Mononuclear cell (primary cell): ENCODE data around the gene OR9A2. TPM values are rescaled to one million over a fixed set of nuclear protein-coding genes. Genes with fewer than 3 reads are reported as not detected.

ENCODE experiments used
- H3K27me3 ChIP-seq: 2 replicates; pipeline ENCODE4 v1.6.0; 2011; ENCODE audit warnings: low read length, control low read depth; ENCODE audit not compliant: insufficient read depth
- H3K4me1 ChIP-seq: 2 replicates; pipeline ENCODE4 v1.5.1; 2011; ENCODE audit warnings: mild to moderate bottlenecking, low read length, control low read depth; ENCODE audit not compliant: insufficient read depth
- H3K4me3 ChIP-seq: 2 replicates; pipeline ENCODE4 v1.5.1; 2011; ENCODE audit warnings: mild to moderate bottlenecking, low read length, moderate library complexity
- H3K9me3 ChIP-seq: 2 replicates; pipeline ENCODE4 v1.5.1; 2011; ENCODE audit warnings: low read depth, mild to moderate bottlenecking, control low read depth, low read length
- total RNA-seq: library from RNA; depleted of rRNA; stranded (reverse); fragments of >200 nt; gene quantifications from one replicate; pipeline ENCODE4 v1.2.3, GENCODE V29; 2012

OR9A2 gene
- total RNA-seq, 1 donor, result not detected

GRCh38 chr7:143042159-143042789, 15.3 kb upstream of the OR9A2 start:
- peaks cover 10% of the 10 kb centered on the region for H3K4me1 ChIP-seq
- no peak overlapping the region for H3K4me3 ChIP-seq
- no peaks in the 10 kb centered on the region for H3K27me3 ChIP-seq
- no peaks in the 10 kb centered on the region for H3K9me3 ChIP-seq

DNA sequence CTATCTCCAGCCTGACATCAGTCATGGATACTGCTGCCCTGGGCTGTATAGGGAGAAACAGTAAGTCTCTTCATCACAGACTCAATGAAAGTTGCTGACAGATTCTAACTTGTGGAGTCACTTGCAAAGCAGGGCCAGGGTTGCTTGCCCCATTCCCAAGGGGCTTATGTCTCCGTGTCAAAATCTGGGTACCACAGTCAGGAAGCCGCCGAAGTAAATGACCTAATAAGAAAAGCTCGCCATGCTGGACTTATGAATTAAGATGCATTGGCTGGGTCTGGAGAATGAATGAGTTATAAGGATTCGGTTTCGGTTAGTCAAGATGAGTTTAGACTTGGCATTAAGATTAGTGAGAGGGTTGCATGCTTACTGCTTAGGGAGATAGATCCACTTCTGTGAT, 14.4 kb upstream of the OR9A2 start:
- Histone ChIP-seq H3K9me3 (no peaks in the 10 kb centered on the region), H3K4me1 (peaks cover under 1% of the 10 kb centered on the region), H3K27me3 (no peaks in the 10 kb centered on the region), H3K4me3 (no peak overlapping the region)

DNA sequence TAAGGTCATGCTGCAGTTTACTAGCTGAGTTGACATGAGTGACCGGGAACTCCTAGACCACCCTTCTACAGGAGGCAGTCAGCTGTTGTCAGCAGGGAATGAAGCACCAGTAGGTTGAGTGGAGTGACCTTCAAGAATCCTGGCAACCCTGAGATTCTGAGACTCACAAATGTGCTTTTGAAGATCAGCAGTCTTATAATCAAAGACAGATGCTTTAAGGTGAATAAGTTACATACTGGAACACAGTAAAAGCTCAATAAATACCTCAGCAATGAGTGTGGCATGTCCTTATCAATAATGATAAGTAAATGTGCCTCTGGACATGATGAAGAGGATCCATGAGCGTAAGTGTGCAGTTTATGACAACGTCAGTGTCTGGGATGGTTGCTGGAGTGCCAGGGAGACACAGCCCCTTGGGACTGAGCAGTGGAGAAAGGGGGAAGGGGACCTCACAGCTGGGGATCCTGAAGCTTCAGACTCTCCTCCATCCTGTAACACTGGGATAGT, 13.3 kb upstream of the OR9A2 start:
- Histone ChIP-seq H3K9me3 (no peaks in the 10 kb centered on the region), H3K4me3 (no peak overlapping the region), H3K4me1 (no peaks in the 10 kb centered on the region), H3K27me3 (no peaks in the 10 kb centered on the region)

DNA sequence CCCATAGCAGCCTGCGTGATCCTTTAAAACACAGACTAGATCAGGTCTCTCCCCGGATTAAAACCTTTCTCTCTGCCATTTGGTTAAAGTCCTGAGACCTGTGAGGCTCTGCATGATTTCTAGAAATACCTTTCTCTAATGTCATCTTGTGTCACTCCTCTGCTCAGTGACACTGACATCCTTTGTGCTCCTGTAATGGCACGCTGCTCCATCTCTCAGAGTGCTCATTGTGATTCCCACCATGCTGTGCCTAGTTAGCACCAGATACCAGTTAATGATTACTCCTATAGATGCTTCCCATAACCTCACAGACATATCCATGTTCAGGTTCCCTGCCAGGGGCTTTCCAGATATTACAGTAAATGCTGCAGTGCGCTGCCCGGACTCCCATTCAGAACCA, 11.7 kb upstream of the OR9A2 start:
- no peaks in the 10 kb centered on the region for H3K4me1 ChIP-seq
- no peak overlapping the region for H3K4me3 ChIP-seq
- no peaks in the 10 kb centered on the region for H3K9me3 ChIP-seq
- H3K27me3 ChIP-seq, result no peaks in the 10 kb centered on the region

- H3K4me3 ChIP-seq, result no peak overlapping the region
- no peaks in the 10 kb centered on the region for H3K27me3 ChIP-seq
- no peaks in the 10 kb centered on the region for H3K4me1 ChIP-seq
Measured at GRCh38 chr7:143027683-143028082, 751 bp upstream of the OR9A2 start.

DNA sequence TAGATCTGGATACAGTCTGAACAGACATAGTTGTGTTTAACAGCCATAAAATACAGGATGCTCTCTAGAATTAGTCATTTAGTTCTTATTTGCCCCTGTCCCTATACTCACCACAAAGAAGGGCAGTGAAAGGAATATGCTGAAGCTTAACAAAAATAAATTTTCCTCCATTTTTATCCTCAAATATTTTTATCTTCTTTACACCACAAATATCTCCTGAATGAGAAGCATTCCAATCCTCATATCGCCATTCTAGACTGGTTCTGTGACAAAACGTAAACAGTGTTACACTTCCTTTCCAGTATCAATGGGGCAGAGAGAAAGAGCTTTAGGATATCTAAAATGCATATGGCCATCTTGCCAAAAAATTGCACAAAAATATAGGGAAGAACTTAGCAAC, 1.6 kb downstream of the OR9A2 start:
- Histone ChIP-seq H3K27me3 (no peaks in the 10 kb centered on the region), H3K4me1 (no peaks in the 10 kb centered on the region), H3K9me3 (no peaks in the 10 kb centered on the region), H3K4me3 (no peak overlapping the region)

More at GRCh38 chr7:143027683-143028082, 751 bp upstream of the OR9A2 start:
- H3K9me3 ChIP-seq, result no peaks in the 10 kb centered on the region

DNA sequence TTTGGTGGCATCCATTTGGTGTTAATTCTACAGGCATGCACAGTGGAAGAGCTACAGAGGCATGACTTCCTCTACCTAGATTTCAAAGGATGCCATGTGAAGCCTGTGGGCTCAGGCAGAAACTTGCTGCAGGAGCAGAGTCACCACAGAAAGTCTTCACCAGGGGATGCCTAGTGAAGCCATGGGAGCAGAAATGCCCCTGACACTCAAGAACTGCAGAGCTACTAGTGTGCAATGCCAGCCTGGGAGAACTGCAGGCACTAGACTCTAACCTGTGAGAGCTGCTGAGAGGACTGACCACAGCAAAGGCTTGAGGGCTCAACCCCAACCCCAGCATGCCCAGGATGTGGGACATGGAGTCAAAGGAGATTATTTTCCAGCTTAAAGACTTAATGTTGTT, 3.9 kb downstream of the OR9A2 start:
- no peak overlapping the region for H3K4me3 ChIP-seq

DNA sequence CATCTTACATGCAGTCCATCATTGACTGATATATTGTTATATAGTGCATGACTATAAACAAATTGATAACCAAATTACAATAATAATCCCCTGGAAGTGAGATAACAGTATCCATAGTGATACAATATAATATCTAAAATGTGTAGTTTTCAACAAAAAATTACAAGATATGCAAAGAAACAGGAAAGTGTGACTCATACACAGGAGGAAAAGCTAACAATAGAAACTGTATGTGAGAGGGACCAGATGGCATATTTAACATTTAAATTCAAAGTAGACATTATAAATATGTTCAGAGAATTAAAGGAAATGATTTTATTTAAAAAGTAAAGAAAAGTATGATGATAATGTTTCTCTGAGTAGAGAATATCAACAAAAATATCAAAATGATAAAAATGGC, 8.0 kb downstream of the OR9A2 start:
- Histone ChIP-seq H3K4me3 (no peak overlapping the region), H3K27me3 (no peaks in the 10 kb centered on the region), H3K9me3 (peaks cover 12% of the 10 kb centered on the region), H3K4me1 (peaks cover 9% of the 10 kb centered on the region)

More for the DNA sequence above, 3.9 kb downstream of the OR9A2 start:
- Histone ChIP-seq H3K27me3 (no peaks in the 10 kb centered on the region), H3K4me1 (no peaks in the 10 kb centered on the region), H3K9me3 (peaks cover 12% of the 10 kb centered on the region)

DNA sequence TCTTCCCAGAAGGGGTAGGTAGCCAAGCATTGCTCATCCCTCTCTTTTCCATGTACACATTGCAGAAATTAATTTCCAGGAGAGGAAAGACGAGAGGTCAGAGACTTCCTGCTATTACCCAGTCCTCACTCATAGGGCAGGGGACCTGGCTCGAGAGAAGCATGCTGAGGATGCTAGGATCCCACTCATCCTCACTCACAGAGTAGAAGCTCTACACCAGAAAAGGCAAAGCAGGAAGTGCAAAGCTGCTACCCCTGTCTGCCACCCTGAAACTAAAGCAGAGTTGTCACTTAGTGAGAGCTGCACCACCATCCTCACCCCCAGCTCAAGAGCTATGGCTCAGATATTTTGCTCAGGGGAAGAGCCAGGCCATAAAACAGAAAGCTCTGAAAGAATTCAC, 9.9 kb downstream of the OR9A2 start:
- no peaks in the 10 kb centered on the region for H3K27me3 ChIP-seq
- H3K4me3 ChIP-seq, result no peak overlapping the region
- H3K4me1 ChIP-seq, result peaks cover 14% of the 10 kb centered on the region
- peaks cover 12% of the 10 kb centered on the region for H3K9me3 ChIP-seq

DNA sequence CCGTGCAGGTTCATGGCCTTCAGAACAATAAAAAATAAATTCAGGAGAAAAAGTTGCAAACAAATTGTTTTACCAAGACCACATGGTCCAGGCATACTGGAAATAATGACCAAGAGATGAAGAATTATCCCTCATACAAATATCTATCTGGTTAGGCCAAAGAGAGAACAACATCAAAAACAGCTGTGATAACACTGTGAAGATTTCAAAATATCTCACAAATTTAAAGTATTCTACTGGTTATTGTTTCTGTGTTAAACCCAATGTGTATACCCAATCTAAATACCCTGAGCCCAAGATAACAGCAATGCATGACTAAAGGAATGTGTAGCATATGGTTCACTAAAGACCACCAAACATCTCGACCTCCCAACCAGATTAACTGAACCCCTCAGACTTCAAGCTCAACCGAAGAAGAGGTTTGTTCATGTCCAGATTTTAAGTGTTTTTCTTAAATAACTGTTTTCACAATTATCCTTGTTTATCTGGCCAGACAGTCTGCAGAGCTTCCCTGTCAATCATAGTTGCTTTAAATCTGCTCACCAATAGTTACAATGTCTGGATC, 10.9 kb downstream of the OR9A2 start:
- peaks cover 14% of the 10 kb centered on the region for H3K4me1 ChIP-seq
- peaks cover 12% of the 10 kb centered on the region for H3K9me3 ChIP-seq
- no peak overlapping the region for H3K4me3 ChIP-seq
- no peaks in the 10 kb centered on the region for H3K27me3 ChIP-seq

GRCh38 chr7:143015084-143015483, 11.8 kb downstream of the OR9A2 start:
- H3K27me3 ChIP-seq, result no peaks in the 10 kb centered on the region
- H3K4me3 ChIP-seq, result no peak overlapping the region
- peaks cover 14% of the 10 kb centered on the region for H3K4me1 ChIP-seq
- peaks cover 12% of the 10 kb centered on the region for H3K9me3 ChIP-seq

DNA sequence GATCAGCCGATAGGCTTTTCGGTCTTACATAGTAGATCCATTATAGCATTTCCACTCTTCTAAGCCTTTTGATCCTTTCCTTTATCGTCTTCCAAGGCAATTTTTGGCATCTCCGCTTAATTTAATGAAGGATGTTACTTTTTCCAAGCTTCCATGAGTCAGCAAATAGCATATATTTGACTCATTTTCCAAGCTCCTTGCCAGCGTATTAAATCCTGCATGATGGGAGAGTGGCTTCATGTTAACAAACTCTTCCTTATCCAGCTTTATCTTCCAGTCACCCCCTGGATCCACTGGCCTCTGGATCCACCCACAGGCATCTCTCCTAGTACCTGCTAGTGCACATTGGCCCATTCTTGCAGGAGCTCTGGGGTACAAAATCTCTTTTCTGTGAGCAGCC, 13.0 kb downstream of the OR9A2 start:
- Histone ChIP-seq H3K9me3 (peaks cover 3% of the 10 kb centered on the region), H3K27me3 (no peaks in the 10 kb centered on the region), H3K4me1 (peaks cover 14% of the 10 kb centered on the region), H3K4me3 (no peak overlapping the region)

DNA sequence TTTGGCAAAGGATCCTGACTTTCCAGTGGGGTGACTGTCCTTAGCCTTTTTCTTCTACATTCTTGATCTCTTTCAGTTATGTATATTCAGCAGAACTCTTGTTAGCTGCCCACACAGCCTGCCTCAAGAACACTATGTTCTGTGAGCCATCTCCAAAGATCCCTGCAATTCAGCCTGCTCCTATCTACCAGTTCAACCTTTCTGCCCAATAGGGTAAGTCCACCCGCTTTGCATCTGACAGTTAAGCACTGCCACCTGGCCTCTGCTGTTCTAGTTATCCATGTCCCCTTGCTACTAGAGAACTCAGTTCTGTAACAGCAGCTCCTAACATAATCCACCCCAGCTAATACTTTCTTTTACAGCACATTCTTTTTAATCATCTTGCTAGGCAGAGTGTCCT, 13.5 kb downstream of the OR9A2 start:
- H3K4me1 ChIP-seq, result peaks cover 14% of the 10 kb centered on the region
- H3K27me3 ChIP-seq, result no peaks in the 10 kb centered on the region
- H3K9me3 ChIP-seq, result no peaks in the 10 kb centered on the region
- no peak overlapping the region for H3K4me3 ChIP-seq

- peaks cover 17% of the 10 kb centered on the region for H3K4me1 ChIP-seq
- H3K4me3 ChIP-seq, result no peak overlapping the region
- H3K9me3 ChIP-seq, result no peaks in the 10 kb centered on the region
- H3K27me3 ChIP-seq, result no peaks in the 10 kb centered on the region
Measured at GRCh38 chr7:143012409-143012808, 14.5 kb downstream of the OR9A2 start.

DNA sequence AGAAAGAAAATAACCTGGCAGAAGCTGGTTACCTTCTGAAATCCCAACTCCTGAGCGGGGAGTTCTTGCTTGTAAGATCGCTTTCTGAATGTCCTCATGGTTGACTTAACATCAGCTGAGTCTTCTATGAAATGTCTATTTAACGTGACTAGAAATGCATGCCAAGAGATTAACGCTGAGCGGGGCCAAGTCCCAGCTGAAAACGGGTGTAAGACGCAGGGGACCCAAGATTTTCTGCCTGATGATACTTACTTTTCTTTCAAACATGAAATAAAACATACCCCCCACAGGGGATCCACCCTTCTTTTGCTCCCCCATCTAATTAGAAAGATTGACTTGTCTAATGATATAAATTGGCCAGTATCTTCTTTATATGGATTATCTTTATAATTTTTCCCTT, 14.9 kb downstream of the OR9A2 start:
- Histone ChIP-seq H3K4me1 (peaks cover 17% of the 10 kb centered on the region), H3K27me3 (no peaks in the 10 kb centered on the region), H3K4me3 (no peak overlapping the region), H3K9me3 (no peaks in the 10 kb centered on the region)
